HEK293 (cell line): ENCODE measurements around the gene PRKAR2B.

Source experiments
- CTCF ChIA-PET: fragments of 350-600 bp; formaldehyde crosslinking; extraction: SDS; loops from one replicate; lab custom pipeline; 2021; ENCODE audit warnings: antibody characterized with exemption; lab: Yijun Ruan, JAX
- POLR2A ChIA-PET: fragments of 300-600 bp; formaldehyde crosslinking; extraction: SDS; loops from one replicate; lab custom pipeline; 2020; ENCODE audit warnings: antibody characterized with exemption, inconsistent platforms; lab: Yijun Ruan, JAX
- H3K27ac ChIP-seq: fragments of 200-500 bp; sonication (Bioruptor generic); 2 replicates; pipeline ENCODE4 v1.5.1; 2014; ENCODE audit warnings: low read depth, low read length, control low read depth, inconsistent platforms; ENCODE audit errors: extremely low read depth
- H3K36me3 ChIP-seq, 2 experiments: fragments of 200-500 bp in 1 of 2; sonication (Bioruptor generic) in 1 of 2; 1 replicate in 1 of 2; 2 replicates in 1 of 2; pipeline ENCODE4 v1.5.1; 2014 to 2017; ENCODE audit warnings: inconsistent platforms in 2 of 2, low read length in 2 of 2; ENCODE audit not compliant: control insufficient read depth in 2 of 2, insufficient read depth in 1 of 2
- H3K4me1 ChIP-seq: fragments of 200-500 bp; sonication (Bioruptor generic); 2 replicates; pipeline ENCODE4 v1.5.1; 2014; ENCODE audit warnings: mild to moderate bottlenecking, low read length, inconsistent platforms; ENCODE audit not compliant: control insufficient read depth, insufficient read depth
- H3K4me3 ChIP-seq: 2 replicates; pipeline ENCODE4 v1.5.1; 2011; ENCODE audit warnings: low read depth, mild to moderate bottlenecking, control low read depth, low read length, moderate library complexity
- H3K9me3 ChIP-seq: fragments of 200-500 bp; sonication (Bioruptor generic); 2 replicates; pipeline ENCODE4 v1.5.1; 2014; ENCODE audit warnings: low read depth, low read length, inconsistent platforms; ENCODE audit not compliant: control insufficient read depth, insufficient read depth
- BCL11A ChIP-seq: fragments of 450-650 bp; formaldehyde crosslinking; IDR thresholded peaks from 2 replicates; pipeline ENCODE4 v1.5.1; 2016; ENCODE audit warnings: low read depth, missing biosample characterization, missing genetic modification characterization
- GFI1B ChIP-seq: fragments of 450-650 bp; formaldehyde crosslinking; IDR thresholded peaks from 2 replicates; pipeline ENCODE4 v1.5.1; 2016; ENCODE audit warnings: missing biosample characterization, missing genetic modification characterization
- GLI2 ChIP-seq: fragments of 450-650 bp; formaldehyde crosslinking; IDR thresholded peaks from 2 replicates; pipeline ENCODE4; 2017; ENCODE audit warnings: missing biosample characterization, missing genetic modification characterization, low read depth, borderline replicate concordance
- GLI4 ChIP-seq: fragments of 450-650 bp; formaldehyde crosslinking; IDR thresholded peaks from 2 replicates; pipeline ENCODE4 v1.5.1; 2016; ENCODE audit warnings: missing biosample characterization, missing genetic modification characterization
- KLF1 ChIP-seq: fragments of 450-650 bp; formaldehyde crosslinking; IDR thresholded peaks from 2 replicates; pipeline ENCODE4 v1.5.1; 2016; ENCODE audit warnings: missing biosample characterization, missing genetic modification characterization
- OSR2 ChIP-seq: fragments of 450-650 bp; formaldehyde crosslinking; IDR thresholded peaks from 2 replicates; pipeline ENCODE4 v1.5.1; 2016; ENCODE audit warnings: missing biosample characterization, missing genetic modification characterization
- SCRT1 ChIP-seq: fragments of 450-650 bp; formaldehyde crosslinking; IDR thresholded peaks from 2 replicates; pipeline ENCODE4 v1.5.1; 2016; ENCODE audit warnings: missing biosample characterization, missing genetic modification characterization, borderline replicate concordance
- ZFHX2 ChIP-seq: fragments of 450-650 bp; formaldehyde crosslinking; conservative IDR thresholded peaks from 2 replicates; pipeline ENCODE4 v1.5.1; 2016; ENCODE audit warnings: missing biosample characterization, missing genetic modification characterization
- ZIC2 ChIP-seq: fragments of 450-650 bp; formaldehyde crosslinking; IDR thresholded peaks from 2 replicates; pipeline ENCODE4 v1.5.1; 2016; ENCODE audit warnings: missing biosample characterization, missing genetic modification characterization
- ZNF132 ChIP-seq: fragments of 450-650 bp; formaldehyde crosslinking; IDR thresholded peaks from 2 replicates; pipeline ENCODE4 v1.5.1; 2017; ENCODE audit warnings: missing biosample characterization, missing genetic modification characterization, borderline replicate concordance
- ZNF148 ChIP-seq: fragments of 450-650 bp; formaldehyde crosslinking; IDR thresholded peaks from 2 replicates; pipeline ENCODE4 v1.5.0; 2017; ENCODE audit warnings: missing biosample characterization, missing genetic modification characterization, borderline replicate concordance
- ZNF169 ChIP-seq: fragments of 450-650 bp; formaldehyde crosslinking; IDR thresholded peaks from 2 replicates; pipeline ENCODE4 v1.5.1; 2016; ENCODE audit warnings: missing biosample characterization, missing genetic modification characterization
- ZNF214 ChIP-seq: fragments of 450-650 bp; formaldehyde crosslinking; IDR thresholded peaks from 2 replicates; pipeline ENCODE4 v1.5.1; 2017; ENCODE audit warnings: missing biosample characterization, mild to moderate bottlenecking, missing genetic modification characterization, borderline replicate concordance
- ZNF280D ChIP-seq: fragments of 450-650 bp; formaldehyde crosslinking; IDR thresholded peaks from 2 replicates; pipeline ENCODE4 v1.5.1; 2016; ENCODE audit warnings: missing biosample characterization, missing genetic modification characterization
- ZNF311 ChIP-seq: fragments of 450-650 bp; formaldehyde crosslinking; IDR thresholded peaks from 2 replicates; pipeline ENCODE4 v1.5.1; 2017; ENCODE audit warnings: missing biosample characterization, missing genetic modification characterization, borderline replicate concordance
- ZNF366 ChIP-seq: fragments of 450-650 bp; formaldehyde crosslinking; conservative IDR thresholded peaks from 2 replicates; pipeline ENCODE4 v1.5.1; 2016; ENCODE audit warnings: missing biosample characterization, missing genetic modification characterization
- ZNF404 ChIP-seq: fragments of 450-650 bp; formaldehyde crosslinking; IDR thresholded peaks from 2 replicates; pipeline ENCODE4 v1.5.1; 2017; ENCODE audit warnings: missing biosample characterization, missing genetic modification characterization
- ZNF473 ChIP-seq: fragments of 450-650 bp; formaldehyde crosslinking; IDR thresholded peaks from 2 replicates; pipeline ENCODE4 v1.5.1; 2017; ENCODE audit warnings: missing biosample characterization, missing genetic modification characterization
- ZNF530 ChIP-seq: fragments of 450-650 bp; formaldehyde crosslinking; IDR thresholded peaks from 2 replicates; pipeline ENCODE4 v1.5.1; 2016; ENCODE audit warnings: low read depth, missing biosample characterization, missing genetic modification characterization
- ZNF548 ChIP-seq: fragments of 450-650 bp; formaldehyde crosslinking; IDR thresholded peaks from 2 replicates; pipeline ENCODE4 v1.5.1; 2016; ENCODE audit warnings: missing biosample characterization, missing genetic modification characterization
- ZNF561 ChIP-seq: fragments of 450-650 bp; IDR thresholded peaks from 2 replicates; pipeline ENCODE4 v1.5.1; 2018; ENCODE audit warnings: missing biosample characterization, missing genetic modification characterization, borderline replicate concordance
- ZNF571 ChIP-seq: fragments of 450-650 bp; formaldehyde crosslinking; IDR thresholded peaks from 2 replicates; pipeline ENCODE4 v1.5.0; 2017; ENCODE audit warnings: missing biosample characterization, missing genetic modification characterization
- ZNF747 ChIP-seq: fragments of 450-650 bp; formaldehyde crosslinking; IDR thresholded peaks from 2 replicates; pipeline ENCODE4 v1.5.1; 2016; ENCODE audit warnings: missing biosample characterization, missing genetic modification characterization
- ZNF792 ChIP-seq: fragments of 450-650 bp; formaldehyde crosslinking; IDR thresholded peaks from 2 replicates; pipeline ENCODE4 v1.5.1; 2016; ENCODE audit warnings: missing biosample characterization, missing genetic modification characterization
- ZSCAN18 ChIP-seq: fragments of 450-650 bp; formaldehyde crosslinking; IDR thresholded peaks from 2 replicates; pipeline ENCODE4 v1.5.1; 2016; ENCODE audit warnings: missing biosample characterization, missing genetic modification characterization
- TF ChIP-seq, protein P1 (sequence below): fragments of 450-650 bp; formaldehyde crosslinking; conservative IDR thresholded peaks from 2 replicates; pipeline ENCODE4 v1.5.1; 2016; ENCODE audit warnings: low read depth, missing biosample characterization, missing genetic modification characterization

The PRKAR2B gene

GRCh38 chr7:107045195-107045960, 873 bp downstream of the PRKAR2B start:
- H3K9me3 ChIP-seq, result no peaks in the 10 kb centered on the region
- CTCF ChIA-PET, result interaction anchor here (0.6 to 1.1 kb wide), 6 partner anchors 60 to 979 kb away, joined by 3 to 6 read pairs (median 3); no protein-coding TSS in a partner anchor
- POLR2A ChIA-PET, result interaction anchor here (0.6 to 1.3 kb wide), 3 partner anchors 31 to 119 kb away, joined by 3 to 4 read pairs (median 3); no protein-coding TSS in a partner anchor
- peak overlapping the region; percentile 88 for H3K4me3 ChIP-seq
- no peaks in the 10 kb centered on the region for H3K36me3 ChIP-seq
- peaks cover 4% of the 10 kb centered on the region; the same call in 1 of the 2 replicates for H3K4me1 ChIP-seq
- H3K27ac ChIP-seq, result peak overlapping the region; percentile 73; the same call in 1 of the 2 replicates
- TF ChIP-seq SCRT1 (tag by site-specific recombination), result no peak
- no peak for TF ChIP-seq ZNF473 (tag by site-specific recombination)
- TF ChIP-seq ZNF530 (tag by site-specific recombination), result no peak
- TF ChIP-seq ZNF561 (tag by site-specific recombination), result no peak
- no peak for TF ChIP-seq ZNF169 (tag by site-specific recombination)
- TF ChIP-seq ZIC2 (tag by site-specific recombination), result peak; percentile 71
- no peak for TF ChIP-seq ZNF148 (tag by site-specific recombination)
- no peak for TF ChIP-seq ZNF311
- no peak for TF ChIP-seq ZNF214 (tag by site-specific recombination)
- no peak for TF ChIP-seq ZNF280D (tag by site-specific recombination)
- TF ChIP-seq GFI1B, result no peak
- TF ChIP-seq GLI4, result no peak
- TF ChIP-seq ZNF747 (tag by site-specific recombination), result no peak
- peak; percentile 71 for TF ChIP-seq ZNF366 (tag by site-specific recombination)
- no peak for TF ChIP-seq ZNF571 (tag by site-specific recombination)
- TF ChIP-seq, protein P1, sequence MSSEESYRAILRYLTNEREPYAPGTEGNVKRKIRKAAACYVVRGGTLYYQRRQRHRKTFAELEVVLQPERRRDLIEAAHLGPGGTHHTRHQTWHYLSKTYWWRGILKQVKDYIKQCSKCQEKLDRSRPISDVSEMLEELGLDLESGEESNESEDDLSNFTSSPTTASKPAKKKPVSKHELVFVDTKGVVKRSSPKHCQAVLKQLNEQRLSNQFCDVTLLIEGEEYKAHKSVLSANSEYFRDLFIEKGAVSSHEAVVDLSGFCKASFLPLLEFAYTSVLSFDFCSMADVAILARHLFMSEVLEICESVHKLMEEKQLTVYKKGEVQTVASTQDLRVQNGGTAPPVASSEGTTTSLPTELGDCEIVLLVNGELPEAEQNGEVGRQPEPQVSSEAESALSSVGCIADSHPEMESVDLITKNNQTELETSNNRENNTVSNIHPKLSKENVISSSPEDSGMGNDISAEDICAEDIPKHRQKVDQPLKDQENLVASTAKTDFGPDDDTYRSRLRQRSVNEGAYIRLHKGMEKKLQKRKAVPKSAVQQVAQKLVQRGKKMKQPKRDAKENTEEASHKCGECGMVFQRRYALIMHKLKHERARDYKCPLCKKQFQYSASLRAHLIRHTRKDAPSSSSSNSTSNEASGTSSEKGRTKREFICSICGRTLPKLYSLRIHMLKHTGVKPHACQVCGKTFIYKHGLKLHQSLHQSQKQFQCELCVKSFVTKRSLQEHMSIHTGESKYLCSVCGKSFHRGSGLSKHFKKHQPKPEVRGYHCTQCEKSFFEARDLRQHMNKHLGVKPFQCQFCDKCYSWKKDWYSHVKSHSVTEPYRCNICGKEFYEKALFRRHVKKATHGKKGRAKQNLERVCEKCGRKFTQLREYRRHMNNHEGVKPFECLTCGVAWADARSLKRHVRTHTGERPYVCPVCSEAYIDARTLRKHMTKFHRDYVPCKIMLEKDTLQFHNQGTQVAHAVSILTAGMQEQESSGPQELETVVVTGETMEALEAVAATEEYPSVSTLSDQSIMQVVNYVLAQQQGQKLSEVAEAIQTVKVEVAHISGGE (tag by site-specific recombination), result no peak
- no peak for TF ChIP-seq ZSCAN18
- no peak for TF ChIP-seq ZNF548
- no peak for TF ChIP-seq ZNF132 (tag by site-specific recombination)
- peak; percentile 96 for TF ChIP-seq ZFHX2 (tag by site-specific recombination)
- 0 out of 2 replicates have a peak, but pooled peaks have one; percentile 5 for TF ChIP-seq GLI2
- no peak for TF ChIP-seq KLF1 (tag by site-specific recombination)
- no peak for TF ChIP-seq ZNF792
- TF ChIP-seq BCL11A (tag by site-specific recombination), result no peak
- peak; percentile 18; the same call in 1 of the 2 replicates for TF ChIP-seq OSR2
- TF ChIP-seq ZNF404 (tag by site-specific recombination), result no peak
